GM19240 (cell line): ENCODE results near the gene MAP3K20.

Experiments
- DNase-seq: peaks from one replicate; pipeline ENCODE4 v3.0.0; 2011; ENCODE audit warnings: low spot score; ENCODE audit not compliant: insufficient read length

The MAP3K20 gene

GRCh38 chr2:173050684-173051083 lies 25.0 kb upstream of the MAP3K20 start:
- DNase-seq, result no peak

- DNase-seq, result no peak
Measured at GRCh38 chr2:173051463-173052215, 24.0 kb upstream of the MAP3K20 start.

- DNase-seq, result no peak
Measured at GRCh38 chr2:173053043-173053699, 22.5 kb upstream of the MAP3K20 start.

DNA sequence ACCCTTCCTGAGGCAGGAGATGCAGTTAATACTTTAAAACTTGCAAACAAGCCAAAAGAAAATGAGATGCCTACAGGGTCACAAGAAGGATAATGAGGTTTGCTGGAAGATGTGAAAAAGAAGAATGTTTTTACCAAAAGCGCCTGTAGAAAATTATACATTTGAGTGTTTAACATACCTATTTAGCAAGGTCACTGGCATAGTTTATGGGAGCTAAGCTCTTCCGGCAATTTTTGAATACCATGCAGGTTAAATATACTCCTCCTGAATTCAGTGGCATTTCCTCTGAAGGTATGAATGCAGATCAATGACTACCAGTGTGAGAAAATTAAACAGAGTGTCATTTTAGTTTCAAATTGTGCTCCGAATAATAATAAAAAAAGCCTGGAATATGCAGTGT lies 21.2 kb upstream of the MAP3K20 start:
- DNase-seq, result no peak

DNA sequence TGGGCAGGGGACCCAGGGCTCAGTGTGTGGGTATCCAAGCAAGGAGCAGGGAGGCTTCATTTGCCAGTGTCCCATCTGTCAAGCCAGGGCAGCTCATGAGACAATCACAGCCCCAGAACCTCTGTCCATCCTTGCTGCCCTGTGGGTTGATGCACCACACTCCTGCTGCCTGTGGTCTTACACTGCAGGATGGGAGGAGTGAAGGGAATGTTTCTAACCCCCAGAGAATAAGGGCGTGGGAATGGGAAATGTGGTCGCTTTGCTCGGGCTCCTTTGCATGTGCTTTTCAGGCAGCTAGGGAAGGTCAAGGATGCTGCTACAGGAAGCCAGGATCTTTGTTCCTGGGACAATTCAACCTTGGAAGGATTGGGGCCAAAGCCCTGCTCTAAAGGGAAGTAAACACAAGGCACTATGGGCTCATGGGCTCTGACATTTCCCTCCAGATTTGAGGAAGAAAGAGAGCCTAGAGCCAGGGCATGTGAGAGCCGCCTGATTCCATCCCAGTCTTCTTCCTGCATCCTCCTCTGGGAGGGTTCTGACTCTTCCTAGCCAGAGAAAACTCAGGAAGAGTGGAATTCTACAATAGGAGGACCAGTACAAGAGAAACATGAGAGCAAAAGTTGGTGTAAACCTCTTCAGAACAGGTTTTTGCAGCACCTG lies 18.8 kb upstream of the MAP3K20 start:
- no peak for DNase-seq

GRCh38 chr2:173058097-173058496 lies 17.5 kb upstream of the MAP3K20 start:
- no peak for DNase-seq

DNA sequence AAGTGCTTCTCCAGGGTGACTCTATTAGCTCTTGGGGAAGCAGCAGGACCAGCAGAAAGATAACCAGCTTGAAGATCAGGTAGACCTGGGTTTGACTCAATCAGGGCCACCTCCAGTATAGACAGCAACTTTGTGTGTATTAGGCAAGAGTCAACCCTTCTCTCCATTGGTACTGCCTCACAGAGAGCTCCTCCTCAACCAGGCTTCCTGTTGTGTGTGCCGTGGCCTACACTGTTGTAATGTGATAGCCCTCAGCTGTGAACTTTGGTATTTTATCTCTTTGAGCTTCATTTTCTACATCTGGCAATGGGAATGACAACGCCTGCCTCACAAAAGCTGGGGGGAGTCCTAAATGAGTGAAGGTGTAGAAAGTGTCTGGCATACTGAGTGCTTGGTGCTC lies 17.0 kb upstream of the MAP3K20 start:
- DNase-seq, result no peak

GRCh38 chr2:173059292-173059691 lies 16.4 kb upstream of the MAP3K20 start:
- DNase-seq, result no peak

GRCh38 chr2:173059971-173060461 lies 15.6 kb upstream of the MAP3K20 start:
- DNase-seq, result no peak

GRCh38 chr2:173062801-173063200 lies 12.8 kb upstream of the MAP3K20 start:
- no peak for DNase-seq

- DNase-seq, result no peak
Measured at GRCh38 chr2:173064151-173064805, 11.4 kb upstream of the MAP3K20 start.

DNA sequence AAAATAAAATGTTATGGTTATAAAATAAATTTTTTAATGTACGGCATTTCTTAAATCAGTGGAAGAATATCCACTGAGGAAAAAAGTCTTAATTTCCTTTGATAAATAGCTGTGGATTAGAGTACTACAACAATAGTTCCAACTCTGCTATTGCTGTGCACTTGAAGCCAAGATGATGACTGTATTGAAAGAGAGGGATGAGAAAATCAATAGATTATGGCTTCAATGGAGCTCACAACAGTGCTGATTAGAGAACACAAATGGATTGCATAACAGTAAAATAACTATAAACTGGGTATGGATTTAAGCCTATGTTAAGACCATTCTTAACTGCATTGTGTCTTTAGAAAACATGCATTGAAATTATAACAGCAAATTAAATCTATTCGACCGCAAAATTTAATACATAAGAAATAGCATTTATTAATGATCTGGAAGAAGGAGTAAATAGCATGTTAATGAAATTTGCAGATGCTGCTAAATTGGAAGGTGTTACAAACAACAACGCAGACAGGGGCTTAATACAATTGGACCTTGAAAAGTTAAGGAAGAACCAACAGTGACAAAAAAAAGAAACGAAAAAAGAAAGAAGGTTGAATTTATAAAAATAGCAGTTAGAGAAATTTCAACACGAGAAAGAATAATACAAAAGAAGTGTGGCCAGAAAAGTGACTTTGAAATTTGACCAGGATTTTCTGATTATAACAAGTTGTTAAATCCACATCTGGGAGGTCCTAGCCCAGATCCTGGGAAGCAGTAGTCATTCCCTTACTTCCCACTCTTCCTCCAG lies 8.6 kb upstream of the MAP3K20 start:
- DNase-seq, result no peak

DNA sequence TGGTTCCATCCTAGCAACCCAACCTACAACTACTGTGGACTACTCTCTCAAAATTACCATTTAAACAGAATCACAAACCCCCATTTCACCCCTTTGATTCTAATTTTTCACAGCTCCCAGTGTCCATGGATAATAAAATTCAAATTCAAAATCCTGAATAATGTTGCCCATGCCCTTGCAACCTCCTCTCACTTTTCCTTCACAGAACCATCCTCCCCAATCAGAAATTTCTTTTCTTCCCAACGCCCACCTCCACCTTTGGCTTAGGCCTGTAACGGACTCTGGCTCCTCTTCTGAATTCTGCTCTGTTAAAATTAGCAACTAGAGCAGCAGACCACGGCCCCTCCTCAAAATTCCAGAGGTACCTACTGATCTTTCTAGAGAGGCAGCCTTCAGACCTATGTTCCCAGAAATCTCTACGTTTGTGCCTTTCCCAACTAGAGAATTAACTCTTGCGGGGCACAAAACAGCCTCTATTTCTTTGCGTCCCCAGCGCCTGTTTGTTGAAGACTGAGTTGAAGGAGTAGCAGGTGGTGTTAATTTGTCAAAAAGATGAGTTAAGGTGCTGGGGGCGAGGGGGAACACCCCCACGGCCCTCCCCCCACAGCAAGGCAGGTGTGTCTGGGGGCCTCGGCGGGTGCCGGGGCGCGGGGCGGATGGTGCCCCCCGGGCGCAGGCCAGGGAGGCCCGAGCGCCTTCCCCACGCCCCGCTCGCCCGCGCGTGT lies 428 bp upstream of the MAP3K20 start:
- DNase-seq, result no peak

DNA sequence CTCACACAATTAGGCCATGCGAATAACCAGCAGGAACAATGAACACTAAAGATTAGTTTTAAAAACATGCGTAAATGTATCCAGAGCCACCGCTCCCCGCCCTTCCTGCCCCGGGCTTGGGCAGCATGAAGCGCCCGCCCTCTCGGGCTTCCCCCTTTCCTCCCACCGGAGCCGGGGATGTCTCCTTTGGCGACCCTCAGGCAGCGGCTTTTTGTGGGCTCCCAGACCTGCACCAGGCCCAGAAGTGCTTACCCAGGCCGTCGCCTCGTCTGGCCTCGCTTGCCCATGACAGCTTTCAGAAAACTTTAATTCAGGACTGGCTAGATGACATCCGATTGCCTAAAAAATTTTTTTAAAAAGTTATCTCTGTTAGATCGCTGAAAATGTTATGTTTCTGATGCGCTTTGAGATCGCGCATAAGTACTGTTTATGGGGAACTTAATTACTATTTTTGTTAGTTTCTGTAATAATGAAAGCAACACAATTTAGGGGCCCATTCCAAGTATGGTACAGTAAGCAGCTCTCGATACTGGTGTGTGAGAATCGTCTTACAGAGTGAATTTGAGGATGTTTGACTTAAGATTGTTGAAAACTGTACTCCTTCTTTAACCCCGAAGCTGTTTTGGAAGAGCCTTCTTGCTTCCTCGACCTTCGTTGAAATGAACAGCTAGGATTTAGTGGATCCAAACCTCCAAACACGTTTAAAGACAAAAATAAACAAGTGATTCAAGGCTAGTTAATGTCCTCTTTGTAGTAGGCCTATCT lies 1.1 kb downstream of the MAP3K20 start:
- DNase-seq, result no peak

- DNase-seq, result no peak
Measured at GRCh38 chr2:173077506-173078177, 2.0 kb downstream of the MAP3K20 start.

GRCh38 chr2:173079141-173079540 lies 3.5 kb downstream of the MAP3K20 start:
- DNase-seq, result no peak

DNA sequence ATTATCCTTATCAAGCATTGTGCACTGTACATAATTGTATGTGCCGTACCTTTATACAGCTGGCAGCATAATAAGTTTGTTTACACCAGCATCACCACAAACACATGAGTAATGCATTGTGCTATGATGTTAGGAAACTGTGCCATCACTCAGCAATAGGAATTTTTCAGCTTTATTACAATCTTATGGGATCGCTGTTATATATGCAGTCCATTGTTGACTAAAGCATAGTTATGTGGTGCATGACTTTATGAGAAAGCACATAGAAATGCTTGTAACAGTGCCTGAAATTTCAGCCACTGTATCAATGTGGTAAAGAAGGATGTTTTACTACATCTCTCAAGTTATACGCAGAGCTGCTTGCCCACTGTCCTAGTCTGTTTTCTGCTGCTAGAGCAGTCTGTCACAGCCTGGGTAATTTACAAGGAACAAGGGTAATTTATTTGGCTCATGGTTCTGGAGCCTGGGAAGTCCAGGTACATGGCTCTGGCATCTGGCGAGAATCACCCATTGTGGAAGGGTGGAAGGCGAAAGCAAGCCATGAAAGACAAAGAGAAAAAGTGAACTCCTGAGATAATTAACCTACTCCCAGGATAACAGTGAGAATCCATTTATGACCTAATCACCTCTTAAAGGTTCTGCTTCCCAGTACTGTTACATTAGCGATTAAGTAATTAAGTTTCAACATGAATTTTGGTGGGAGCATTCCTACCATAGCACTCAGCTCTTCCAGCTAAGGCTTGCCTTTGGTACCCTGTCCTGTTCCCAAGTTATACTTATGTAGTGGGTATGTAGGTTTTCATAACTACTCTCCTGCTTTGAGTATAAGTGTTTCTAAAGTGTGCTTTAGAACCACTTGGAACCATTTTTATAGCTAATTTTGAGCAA lies 4.6 kb downstream of the MAP3K20 start:
- no peak for DNase-seq
